Measurements from ENCODE around the gene ZZZ3. TPM values are rescaled to one million over a fixed set of nuclear protein-coding genes. Genes with fewer than 3 reads are reported as not detected.
"Not testable (repeated sequence)": the region's sequence is repeated elsewhere in the genome, so short reads cannot be mapped to it uniquely, and the experiment has no call there.

The ZZZ3 gene
- total RNA-seq, 1 experiment from 2014 or later: 71.4 TPM

- DNase-seq (ENCODE audit: low read depth): peak; percentile 82
Measured at GRCh38 chr1:77671836-77672235, 10.6 kb downstream of the ZZZ3 start.

GRCh38 chr1:77670330-77670729, 12.1 kb downstream of the ZZZ3 start:
- DNase-seq (ENCODE audit: low read depth): no peak

- DNase-seq (ENCODE audit: low read depth): no peak
Measured at GRCh38 chr1:77668924-77669449, 13.5 kb downstream of the ZZZ3 start.

- no peak for DNase-seq (ENCODE audit: low read depth)
Measured at GRCh38 chr1:77664939-77665516, 17.4 kb downstream of the ZZZ3 start.

- no peak for DNase-seq (ENCODE audit: low read depth)
Measured at GRCh38 chr1:77661696-77662095, 20.8 kb downstream of the ZZZ3 start.

GRCh38 chr1:77659879-77660593, 22.4 kb downstream of the ZZZ3 start:
- DNase-seq (ENCODE audit: low read depth): no peak

GRCh38 chr1:77658271-77658670, 24.2 kb downstream of the ZZZ3 start:
- DNase-seq (ENCODE audit: low read depth): no peak

GRCh38 chr1:77655431-77655974, 27.0 kb downstream of the ZZZ3 start:
- DNase-seq (ENCODE audit: low read depth): peak; percentile 17

- no peak for DNase-seq (ENCODE audit: low read depth)
Measured at GRCh38 chr1:77652970-77653516, 29.4 kb downstream of the ZZZ3 start.

GRCh38 chr1:77652268-77652667, 30.2 kb downstream of the ZZZ3 start:
- DNase-seq (ENCODE audit: low read depth): no peak

- DNase-seq (ENCODE audit: low read depth): no peak
Measured at GRCh38 chr1:77649127-77649526, 33.3 kb downstream of the ZZZ3 start.

GRCh38 chr1:77646224-77646623, 36.2 kb downstream of the ZZZ3 start:
- not testable (repeated sequence) for DNase-seq (ENCODE audit: low read depth)

GRCh38 chr1:77643456-77643855, 39.0 kb downstream of the ZZZ3 start:
- no peak for DNase-seq (ENCODE audit: low read depth)

- DNase-seq (ENCODE audit: low read depth): no peak
Measured at GRCh38 chr1:77642941-77643340, 39.5 kb downstream of the ZZZ3 start.

- no peak for DNase-seq (ENCODE audit: low read depth)
Measured at GRCh38 chr1:77642196-77642595, 40.3 kb downstream of the ZZZ3 start.

GRCh38 chr1:77639557-77640069, 42.8 kb downstream of the ZZZ3 start:
- no peak for DNase-seq (ENCODE audit: low read depth)

GRCh38 chr1:77639056-77639455, 43.4 kb downstream of the ZZZ3 start:
- peak; percentile 62 for DNase-seq (ENCODE audit: low read depth)

- DNase-seq (ENCODE audit: low read depth): peak; percentile 14
Measured at GRCh38 chr1:77636864-77637263, 45.6 kb downstream of the ZZZ3 start.
